GM10847 (cell line): Measurements from ENCODE around the gene DVL2.

ENCODE experiments used
- POLR2A ChIP-seq: IDR thresholded peaks from 2 replicates; pipeline ENCODE4 v1.6.1; 2011; ENCODE audit not compliant: insufficient read length; ENCODE audit errors: extremely low read depth

Gene DVL2

GRCh38 chr17:7219229-7219811, 15.0 kb downstream of the DVL2 start:
- no peak for TF ChIP-seq POLR2A

DNA sequence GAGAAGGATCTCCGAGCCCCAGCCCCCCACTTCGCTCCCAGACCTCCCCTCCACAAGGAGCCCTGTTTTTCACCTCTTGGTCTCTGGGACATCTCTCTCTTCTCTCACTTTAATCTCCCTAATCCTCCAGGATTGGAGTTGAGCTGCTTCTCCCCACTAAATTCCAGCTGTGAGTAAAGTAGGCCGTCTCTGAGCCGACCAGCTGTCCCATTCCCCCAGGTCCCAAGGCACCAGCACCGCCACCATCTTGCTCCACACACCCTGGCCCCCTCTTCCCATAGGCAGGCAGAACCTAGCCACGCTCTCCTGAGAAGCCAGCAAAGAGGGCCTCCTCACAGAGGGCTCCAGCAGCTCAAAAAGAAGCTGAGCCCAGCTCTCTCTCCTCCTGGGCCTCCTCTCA, 15.6 kb downstream of the DVL2 start:
- TF ChIP-seq POLR2A = no peak

- no peak for TF ChIP-seq POLR2A
Observed at GRCh38 chr17:7218166-7218565, 16.2 kb downstream of the DVL2 start.

GRCh38 chr17:7217113-7217987, 17.0 kb downstream of the DVL2 start:
- no peak for TF ChIP-seq POLR2A

DNA sequence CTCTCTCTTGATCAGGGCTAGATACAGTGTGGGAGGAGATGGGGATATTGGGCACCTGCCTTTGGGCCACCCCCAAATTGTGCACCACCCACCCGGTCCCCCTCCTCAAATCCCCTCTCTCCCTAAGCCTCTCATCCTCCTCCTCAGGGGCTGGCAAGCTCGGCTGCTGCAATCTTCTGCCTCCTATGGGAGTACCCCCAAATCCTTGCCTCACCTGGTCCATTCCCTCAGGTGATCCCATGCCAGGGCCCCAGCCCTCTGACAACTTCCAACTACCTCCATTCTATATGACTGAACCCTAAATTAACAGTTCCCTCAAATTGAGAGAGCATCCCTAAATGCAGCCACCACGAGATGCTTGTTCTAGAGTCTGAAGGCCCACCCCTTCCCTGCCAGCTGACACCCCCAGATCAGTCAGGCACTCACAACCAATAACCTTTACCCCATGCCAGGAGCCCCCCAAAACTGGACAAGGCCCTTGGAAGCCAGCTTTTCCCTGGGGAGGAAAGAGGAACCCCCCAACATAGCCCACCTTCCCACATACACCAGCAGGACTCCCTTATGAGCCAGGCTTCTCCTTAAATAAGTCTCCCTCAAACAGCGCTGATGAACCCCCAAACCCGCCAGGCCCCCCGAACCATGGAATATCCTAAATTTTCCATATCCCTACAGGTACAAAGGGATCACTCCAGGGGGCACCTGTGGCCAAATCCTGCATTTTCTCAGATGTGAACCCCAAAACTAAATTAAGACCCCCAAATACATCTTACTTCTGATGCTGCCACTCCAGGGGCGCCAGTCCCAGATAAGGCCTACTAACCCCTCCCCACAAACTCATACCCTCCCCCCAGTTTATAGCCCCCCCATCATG, 17.8 kb downstream of the DVL2 start:
- no peak for TF ChIP-seq POLR2A

DNA sequence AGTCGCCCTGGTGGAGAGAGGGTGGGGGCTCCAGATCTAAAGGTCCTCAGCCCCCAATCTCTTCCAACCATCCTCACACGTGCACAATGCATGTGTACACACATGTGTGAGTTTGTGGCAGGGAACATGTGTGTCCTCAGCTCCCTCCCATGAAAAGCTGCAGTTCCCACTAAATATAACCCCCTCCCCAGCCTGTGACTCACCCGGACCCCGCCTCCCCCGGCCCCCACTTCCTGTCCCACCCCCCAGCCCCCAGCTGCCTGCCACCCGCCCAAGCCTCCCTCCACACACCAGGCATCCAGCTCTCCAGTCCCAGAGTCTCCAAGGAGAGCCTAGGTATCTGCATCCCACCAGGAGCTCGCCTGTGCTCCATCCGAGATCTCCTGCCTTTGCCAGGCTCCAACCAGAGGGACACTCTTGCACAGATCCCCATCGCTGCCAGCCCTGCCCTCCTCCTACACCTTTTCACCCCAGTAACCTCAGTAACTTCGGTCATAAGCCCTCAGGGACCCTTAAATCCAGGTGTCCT, 18.6 kb downstream of the DVL2 start:
- TF ChIP-seq POLR2A = no peak

GRCh38 chr17:7215136-7215638, 19.1 kb downstream of the DVL2 start:
- TF ChIP-seq POLR2A = no peak

GRCh38 chr17:7214300-7215135, 19.8 kb downstream of the DVL2 start:
- no peak for TF ChIP-seq POLR2A

GRCh38 chr17:7213895-7214299, 20.4 kb downstream of the DVL2 start:
- TF ChIP-seq POLR2A = no peak

DNA sequence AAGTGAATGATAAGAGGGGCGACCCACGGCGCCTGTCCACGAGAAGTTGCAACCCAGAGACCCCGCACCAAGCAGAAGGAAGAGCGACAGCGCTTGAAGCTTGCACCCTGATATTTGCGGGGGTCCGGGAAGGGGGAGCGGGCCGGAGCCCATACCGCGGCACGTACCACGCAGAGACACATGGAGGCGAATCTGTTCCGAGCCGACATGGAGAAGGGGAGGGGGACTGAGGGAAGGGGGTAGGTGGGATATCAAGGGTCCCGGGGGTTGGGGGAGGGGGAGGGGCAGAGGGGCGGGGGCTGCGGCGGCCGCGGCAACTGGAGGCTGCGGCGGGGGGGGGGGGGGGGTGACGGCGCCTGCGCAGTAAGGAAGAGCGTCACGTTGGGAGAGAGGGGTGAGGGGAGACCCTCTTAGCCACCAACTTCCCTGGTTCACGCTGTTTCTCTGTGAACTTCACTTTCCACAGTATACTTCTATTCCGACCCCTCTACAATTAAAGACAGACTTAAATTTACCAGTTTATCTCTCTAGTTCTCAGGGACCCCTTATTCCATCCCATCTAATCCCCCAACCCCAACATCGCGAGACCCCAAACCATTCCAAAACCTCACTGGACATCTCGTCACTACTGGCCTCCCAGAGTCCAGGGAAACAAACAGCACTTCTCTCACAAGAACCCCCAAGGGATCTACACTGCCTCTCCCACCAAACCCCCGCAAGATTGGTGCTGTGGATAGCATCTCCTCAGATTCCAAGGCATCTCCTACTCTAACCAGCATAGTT, 22.6 kb downstream of the DVL2 start:
- TF ChIP-seq POLR2A = no peak

DNA sequence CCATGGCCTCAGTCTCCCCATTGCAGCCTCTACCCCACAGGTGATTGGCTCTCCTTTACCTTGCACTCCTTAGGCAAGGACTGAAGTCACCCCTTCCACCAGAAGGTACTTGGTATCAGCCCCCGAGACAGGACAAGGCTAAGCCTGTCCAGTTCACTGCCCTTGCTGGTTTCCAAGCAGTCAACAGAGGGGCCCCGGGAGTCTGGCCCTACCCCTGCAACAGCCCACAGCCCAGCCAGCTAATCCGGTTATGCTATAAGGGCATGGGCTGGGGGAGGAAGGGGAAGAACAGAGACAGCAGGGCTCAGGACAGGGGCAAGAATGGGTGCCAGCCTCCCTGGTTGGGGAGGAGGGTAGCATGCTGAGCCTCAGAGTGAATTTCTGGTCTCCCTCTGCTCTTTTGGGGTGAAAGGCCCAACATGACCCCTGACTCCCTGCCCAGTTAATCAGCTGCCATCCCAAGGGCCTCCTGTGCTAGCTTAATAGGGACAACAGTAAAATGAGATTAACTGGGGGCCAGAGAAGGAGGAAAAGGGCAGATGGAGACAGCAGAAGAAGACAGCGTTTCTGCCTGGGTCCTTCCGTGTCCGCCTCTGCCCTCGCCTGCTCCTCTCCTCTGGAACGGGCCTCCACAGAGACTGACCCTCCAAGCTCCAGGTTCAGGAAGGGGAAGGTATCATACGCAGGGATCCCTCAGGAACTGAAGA, 25.4 kb downstream of the DVL2 start:
- no peak for TF ChIP-seq POLR2A

DNA sequence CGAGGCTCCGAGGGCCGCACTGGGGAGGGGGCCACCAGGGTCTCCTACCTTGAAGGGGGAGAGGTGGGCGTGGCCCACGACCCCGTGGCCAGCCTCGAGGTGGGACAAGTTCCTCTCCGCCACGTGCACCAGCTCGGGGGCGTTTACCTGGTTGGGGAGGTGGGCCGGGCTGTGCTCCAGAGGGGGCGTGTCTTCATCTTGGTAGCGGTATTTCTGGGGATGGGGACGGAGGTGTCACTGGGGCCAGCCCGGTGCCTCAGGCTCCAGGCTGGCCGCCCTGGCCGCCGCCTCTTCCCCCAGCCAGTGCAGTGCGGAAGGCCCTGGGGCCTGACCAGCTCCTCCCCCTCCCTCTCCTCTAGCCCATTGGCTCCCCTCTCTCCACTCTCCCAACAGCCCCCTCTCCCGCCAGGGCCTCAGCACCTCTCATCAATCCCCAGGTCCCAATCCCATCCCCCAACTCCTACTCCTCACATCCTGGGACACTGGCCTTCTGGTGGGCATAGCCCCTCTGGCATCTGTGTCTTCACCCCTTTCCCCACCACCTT, 26.2 kb downstream of the DVL2 start:
- no peak for TF ChIP-seq POLR2A

DNA sequence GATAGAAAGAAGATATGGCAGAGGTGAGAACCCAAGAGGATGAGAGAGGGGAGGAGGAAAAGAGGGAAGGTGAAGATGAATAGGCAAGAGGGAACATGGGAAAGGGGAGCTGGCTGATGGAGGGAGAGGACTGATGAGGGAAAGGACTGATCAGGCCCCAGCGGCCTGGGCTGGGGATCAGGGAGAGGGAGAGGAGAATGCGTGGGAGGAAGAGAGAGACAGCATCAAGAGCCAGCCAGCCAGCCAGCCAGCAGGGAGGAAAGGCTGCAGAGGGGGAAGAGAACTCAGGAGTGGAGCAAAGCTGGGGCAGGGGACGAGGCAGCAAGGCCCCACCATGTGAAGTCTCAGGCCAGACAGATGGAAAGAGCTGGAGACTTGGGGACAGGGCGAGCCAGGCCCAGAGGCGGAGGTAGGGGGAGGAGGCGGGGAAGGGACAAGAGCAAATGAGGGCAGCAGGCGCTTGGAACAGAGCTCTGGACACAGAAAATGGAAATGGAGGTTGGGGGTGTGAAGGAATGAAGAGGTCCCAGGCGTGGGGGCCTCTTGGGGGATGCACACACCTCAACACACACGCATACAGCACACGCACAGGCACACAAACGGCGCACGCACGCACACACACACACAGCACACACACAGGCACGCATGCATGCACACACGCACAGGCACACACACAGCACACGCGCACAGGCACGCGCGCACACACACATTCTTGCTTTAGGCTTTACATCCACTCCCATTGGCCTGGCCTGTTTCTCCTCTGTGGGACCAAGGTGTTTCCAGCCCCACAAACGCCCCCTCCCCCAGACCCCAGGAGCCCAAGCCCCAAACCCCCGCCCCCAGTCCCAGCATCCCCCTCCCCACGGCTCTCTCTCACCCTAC, 27.0 kb downstream of the DVL2 start:
- TF ChIP-seq POLR2A = no peak
